ENCODE measurements around the gene TTC33.

DNA sequence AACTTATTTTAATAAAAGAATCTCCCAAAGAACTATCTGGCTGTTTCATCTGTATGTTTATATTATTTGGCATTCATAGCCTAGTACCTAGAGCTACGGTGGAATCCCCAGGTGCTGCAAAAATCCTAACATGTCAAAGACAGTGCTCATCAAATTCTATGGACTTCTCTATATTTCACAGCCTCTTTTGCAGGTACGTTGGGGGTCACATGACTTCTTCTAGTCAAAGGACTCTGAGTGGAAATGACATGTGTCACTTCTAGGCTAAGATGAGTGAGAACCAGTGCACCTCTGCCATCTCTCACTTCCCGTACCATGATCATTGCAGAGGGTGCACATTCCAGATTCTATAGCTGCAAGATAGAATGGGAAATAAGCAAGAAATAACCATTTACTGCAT is 148.6 kb downstream of the TTC33 start:
- TF ChIP-seq, protein P1, sequence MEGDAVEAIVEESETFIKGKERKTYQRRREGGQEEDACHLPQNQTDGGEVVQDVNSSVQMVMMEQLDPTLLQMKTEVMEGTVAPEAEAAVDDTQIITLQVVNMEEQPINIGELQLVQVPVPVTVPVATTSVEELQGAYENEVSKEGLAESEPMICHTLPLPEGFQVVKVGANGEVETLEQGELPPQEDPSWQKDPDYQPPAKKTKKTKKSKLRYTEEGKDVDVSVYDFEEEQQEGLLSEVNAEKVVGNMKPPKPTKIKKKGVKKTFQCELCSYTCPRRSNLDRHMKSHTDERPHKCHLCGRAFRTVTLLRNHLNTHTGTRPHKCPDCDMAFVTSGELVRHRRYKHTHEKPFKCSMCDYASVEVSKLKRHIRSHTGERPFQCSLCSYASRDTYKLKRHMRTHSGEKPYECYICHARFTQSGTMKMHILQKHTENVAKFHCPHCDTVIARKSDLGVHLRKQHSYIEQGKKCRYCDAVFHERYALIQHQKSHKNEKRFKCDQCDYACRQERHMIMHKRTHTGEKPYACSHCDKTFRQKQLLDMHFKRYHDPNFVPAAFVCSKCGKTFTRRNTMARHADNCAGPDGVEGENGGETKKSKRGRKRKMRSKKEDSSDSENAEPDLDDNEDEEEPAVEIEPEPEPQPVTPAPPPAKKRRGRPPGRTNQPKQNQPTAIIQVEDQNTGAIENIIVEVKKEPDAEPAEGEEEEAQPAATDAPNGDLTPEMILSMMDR (IDR thresholded peaks at IDR 0.05), result no peak
- TF ChIP-seq POLR2AphosphoS5 (IDR thresholded peaks at IDR 0.05), result no peak

Data from suprapubic skin (tissue), 3 donors.